GM15510 (cell line): ENCODE measurements around the gene MICALL2.

Source experiments
- POLR2A ChIP-seq: IDR thresholded peaks from 3 replicates; pipeline ENCODE4 v1.6.1; 2011; ENCODE audit warnings: borderline replicate concordance; ENCODE audit not compliant: insufficient read length; ENCODE audit errors: extremely low read depth

The MICALL2 gene

DNA sequence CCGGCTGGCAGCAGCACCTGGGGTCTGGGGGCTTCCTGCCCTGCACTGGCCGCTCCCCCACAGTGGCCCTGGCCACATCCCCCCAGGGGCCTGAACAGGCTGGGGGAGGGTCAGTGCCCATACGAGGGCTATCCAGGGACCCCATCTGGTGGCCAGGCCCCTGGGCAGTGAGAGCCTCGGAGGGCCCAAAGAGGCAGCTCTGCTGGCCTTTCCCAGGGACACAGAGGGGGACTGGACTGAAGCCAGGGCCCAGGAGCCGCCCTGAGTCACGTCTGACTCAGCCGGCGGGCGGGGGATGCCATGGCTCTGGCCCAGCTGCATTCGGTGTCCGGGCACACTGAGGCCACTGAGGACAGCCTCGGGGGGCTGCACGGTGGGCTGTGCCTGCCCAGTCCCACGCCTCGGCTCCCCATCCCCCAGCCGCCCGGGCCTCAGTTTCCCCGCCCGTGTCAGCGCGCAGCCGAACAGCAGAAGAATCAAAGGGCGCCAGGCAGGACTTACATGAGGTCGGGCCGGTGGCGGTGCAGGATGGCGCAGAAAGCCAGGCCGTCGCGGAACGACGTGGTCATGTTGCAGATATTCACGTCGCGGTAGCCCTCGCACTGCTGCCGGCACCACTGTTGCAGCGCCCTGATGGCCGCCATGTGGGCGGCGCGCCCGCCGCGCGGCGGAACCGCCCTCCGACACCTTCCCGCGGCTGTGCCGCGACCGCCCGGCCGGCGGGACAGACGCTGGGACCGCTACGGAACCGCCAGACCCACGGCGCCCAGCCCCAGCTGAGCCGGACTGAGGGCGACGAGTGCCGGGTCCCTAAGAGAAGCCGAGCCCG is at the start of gene MICALL2:
Gene MICALL2 (minus strand): TSS at position 788 of the 829 bp plus-strand sequence. CDS start 144 bp downstream, at position 644.
- TF ChIP-seq POLR2A = peak; percentile 53

DNA sequence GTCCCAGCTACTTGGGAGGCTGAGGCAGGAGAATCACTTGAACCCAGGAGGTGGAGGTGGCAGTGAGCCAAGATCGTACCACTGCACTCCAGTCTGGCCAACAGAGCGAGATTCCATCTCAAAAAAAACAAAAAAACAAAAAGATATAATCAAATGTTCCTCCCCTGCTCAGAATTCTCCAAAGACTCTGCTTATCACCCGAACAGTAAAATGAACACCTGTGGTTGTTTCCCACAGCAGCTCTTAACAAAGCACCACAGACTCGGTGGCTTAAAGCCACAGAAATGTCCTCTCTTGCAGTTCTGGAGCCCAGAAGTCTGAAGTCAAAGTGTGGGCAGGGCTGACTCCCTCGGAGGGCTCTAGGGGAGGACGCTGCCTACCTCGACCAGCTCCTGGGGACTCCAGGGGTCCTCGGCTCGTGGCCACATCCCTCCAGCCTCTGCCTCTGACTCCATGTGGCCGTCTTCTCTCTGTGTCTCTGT is 49.0 kb upstream of the MICALL2 start:
- TF ChIP-seq POLR2A = no peak

DNA sequence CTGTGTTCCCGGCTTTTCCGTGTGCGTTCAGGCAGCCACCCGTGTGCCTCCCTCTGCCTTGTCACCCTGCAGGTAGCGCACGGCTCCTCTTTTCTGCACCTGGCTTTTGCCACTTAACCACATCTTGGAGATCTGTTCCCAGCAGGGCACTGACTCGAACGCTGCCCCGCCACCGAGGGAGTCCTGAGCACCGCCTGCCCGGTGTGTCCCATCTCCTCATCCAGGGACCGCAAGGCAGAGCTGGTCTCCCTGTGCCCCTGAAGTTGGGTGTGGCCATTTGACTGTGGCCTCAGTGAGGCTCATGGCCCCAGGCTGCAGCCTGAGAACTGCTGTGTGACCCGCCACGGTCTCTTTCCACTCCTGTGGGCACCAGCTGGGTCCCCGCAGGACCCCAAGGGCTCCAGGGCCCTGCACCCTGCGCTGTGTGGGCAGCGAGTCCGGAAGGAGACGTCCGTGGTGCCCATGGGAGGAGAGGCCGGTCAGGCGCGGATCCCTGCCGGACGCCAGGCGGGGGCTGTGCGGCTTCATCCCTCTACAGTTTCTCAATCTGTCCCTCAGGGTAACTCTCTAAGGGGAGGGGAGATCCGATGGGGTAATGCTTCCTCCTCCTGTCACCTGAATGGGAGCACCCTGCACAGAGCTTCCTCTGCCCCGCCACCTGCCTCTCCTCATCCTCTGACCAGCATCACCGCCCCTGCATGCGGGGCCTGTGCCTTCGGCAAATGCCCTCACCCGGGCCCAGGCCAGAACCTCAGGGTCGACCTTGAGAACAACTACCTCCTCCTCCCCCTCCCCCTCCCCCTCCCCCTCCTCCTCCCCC is 46.7 kb upstream of the MICALL2 start:
- no peak for TF ChIP-seq POLR2A

DNA sequence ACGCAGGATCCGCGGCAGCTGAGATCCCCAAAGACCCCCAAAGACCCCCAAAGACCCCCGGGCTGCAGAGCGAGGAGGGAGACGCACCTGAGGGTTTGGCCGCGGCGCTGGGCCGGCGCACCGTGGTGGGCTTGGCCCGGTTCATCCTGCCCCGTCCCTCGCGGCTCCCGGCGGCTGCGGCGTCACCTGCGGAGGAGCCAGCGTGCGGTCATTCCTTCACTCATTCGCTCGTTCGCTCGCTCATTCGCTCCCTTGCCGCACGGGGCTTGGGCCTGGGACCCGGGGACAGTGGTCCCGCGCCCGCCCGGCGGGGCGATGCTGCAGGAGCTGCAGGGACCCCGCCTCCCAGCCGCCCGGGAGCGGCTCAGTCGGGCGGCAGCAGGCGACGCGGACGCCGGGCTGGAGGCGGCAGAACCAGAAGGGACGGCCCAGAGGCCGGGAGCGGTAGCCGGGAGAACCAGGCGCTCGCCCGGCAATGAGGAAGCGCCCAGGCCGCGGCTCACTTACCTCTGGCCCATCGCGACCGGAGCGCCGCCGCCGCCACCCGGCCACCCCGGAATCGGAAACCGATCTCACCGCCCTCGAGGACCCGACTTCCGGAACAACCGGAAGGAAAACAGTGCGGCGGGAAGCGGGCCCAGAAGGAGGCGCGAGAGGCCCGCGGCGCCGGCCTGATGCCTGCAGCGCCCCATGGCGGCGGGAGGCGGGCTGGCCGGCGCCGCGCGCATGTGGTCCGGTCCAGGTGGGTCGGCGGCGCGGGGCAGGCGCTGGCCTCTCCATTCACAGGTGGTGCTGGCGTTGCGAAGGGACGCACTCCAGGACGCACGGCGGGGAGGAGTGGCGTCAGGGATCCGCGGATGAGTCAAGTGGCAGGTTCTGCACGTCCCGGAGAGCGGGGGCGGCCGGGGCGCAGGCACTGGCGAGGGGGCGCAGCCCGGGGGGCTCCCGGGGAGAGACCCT is 44.8 kb upstream of the MICALL2 start, which contains the start of gene INTS1:
Gene INTS1 (minus strand): TSS at position 574 of the 960 bp plus-strand sequence. CDS start 429 bp downstream, at position 145.
- peak; percentile 88 for TF ChIP-seq POLR2A

DNA sequence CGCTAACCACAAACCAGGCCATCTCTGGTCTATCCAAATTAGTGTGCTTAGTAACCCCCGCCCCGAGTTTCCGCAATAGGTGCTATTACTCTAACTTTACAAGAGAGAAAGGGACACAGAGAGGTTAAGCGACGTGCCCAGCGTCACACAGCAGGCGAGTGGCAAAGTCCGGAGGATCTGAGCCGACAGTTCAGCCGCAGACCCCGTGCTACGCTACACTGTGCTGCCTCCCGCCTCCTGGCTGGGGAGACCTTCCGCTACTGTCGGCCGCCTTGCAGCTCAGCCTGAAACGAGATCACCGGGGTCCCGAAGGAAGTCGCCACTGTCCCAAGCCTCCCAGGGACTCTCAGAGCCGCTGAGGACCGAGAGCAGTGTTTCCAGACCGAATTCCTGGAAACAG is 44.1 kb upstream of the MICALL2 start:
- TF ChIP-seq POLR2A = no peak

DNA sequence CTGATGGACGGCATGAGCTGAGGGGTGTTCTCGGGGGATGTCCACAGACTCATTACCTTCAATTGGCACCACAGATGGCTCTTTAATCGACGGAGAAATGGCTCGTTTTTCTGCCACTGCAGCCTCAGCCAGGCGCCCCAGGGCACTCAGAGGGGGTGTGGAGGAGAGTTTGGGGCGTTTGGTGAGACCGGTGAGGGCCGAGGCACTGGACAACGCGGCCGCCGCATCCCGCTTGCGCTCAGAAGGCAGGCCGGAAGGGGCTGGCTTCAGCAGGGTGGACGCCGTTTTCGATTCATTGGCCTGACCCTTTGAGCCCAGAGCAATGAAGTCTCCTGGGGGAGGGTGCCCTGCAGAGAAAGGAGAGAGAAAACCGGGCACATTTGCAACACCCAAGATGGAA is 43.6 kb upstream of the MICALL2 start:
- TF ChIP-seq POLR2A = no peak

DNA sequence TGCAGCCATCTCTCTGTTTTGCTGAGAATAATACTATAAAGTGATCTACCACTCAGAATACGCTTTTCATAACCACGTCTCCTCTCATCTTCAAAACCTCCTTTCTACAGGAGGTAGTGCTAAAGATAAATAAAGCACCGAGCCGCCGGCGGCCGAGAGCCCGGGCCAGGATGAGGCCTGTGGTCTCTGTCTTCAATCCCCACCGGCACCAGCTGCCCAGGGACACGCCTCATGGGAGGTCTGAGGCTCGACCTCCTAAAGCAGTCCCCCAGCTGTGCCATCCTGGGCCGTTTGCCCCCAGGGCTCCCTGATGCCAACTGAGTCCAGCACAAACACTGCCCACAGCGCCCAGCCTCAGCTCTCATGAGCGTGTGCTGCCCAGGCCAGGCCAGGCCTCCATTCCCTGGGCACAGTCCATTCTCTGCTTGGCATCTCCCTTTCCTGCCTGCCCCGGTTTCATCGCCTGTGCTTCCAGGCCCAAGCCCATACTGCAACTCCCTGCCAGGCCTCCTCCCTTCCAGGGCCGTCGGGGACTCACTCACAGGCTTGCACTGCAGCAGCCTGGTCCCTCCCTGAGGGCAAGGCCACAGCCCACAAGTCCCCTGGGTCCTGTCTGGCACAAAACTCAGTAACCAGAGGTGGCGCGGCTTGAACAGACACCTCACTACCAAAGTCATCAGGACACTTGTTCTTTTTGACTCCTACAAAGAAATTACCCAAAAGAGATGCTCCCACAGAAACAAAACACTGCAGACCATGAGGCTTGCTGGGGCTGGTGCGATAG is 42.4 kb upstream of the MICALL2 start:
- no peak for TF ChIP-seq POLR2A

DNA sequence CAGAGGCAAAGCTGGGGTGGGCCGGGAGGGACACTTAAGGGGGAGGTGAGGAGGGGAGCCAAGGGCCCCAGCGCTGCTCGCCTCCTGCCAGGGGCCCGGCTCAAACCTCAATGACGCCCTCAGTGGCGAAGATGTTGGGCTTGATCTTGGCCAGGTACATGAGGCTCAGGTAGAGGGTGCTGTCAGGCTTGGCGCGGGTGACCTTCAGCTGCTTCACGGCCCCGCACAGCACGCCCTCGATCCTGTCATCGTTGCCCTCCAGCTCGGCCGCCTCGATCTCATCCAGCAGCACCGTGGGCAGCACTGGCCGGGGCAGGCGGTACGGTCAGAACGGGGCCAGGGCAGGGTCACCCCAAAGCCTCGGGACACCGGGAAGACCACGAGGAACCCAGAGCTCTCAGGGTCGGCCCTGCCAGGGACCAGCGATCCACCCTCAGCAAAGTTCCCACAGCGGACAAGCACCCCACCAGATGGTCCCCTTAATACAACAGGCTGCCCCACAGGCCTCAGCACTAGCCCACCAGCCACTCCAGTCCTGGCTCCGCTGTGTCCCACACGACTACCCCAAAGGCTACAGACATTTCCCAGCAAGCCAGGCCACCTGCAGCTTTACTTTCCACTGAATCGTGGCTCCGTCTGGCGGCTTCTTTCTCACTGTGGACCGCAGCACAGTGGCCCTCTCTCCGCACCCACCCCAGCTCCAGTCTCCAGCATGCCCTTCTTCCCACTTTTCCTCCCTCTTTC is 41.0 kb upstream of the MICALL2 start:
- TF ChIP-seq POLR2A = no peak

DNA sequence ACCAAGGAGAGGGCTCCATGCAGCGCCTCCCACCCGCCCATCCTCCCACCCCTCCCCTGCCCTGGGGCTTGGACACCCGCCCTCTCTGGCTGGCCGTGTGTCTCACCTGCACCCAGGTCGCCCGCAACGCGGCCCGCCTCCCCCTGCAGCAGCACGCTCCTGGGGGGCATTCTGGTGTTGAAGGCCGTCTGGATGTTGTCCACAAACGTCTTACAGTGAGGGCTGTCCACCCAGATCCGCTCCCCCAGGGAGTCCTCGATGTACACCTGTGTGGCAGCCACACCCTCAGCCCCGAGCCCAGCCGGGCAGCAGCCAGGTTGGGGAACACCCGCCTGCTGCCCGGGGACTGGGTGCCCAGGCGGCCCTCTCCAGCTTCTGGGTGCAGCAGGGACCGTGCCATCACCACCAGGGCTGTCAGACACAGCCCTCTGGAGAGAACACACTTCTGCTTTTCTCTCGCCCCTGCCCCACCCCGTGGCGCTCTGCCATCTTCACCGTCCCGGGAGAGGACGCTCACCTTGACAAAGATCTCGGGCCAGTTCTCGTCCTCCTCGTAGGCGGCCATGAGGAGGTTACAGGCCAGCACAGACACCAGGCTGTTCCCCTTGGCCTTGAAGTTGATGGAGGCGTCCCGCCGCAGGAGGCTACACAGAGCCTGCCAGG is 40.2 kb upstream of the MICALL2 start:
- no peak for TF ChIP-seq POLR2A

DNA sequence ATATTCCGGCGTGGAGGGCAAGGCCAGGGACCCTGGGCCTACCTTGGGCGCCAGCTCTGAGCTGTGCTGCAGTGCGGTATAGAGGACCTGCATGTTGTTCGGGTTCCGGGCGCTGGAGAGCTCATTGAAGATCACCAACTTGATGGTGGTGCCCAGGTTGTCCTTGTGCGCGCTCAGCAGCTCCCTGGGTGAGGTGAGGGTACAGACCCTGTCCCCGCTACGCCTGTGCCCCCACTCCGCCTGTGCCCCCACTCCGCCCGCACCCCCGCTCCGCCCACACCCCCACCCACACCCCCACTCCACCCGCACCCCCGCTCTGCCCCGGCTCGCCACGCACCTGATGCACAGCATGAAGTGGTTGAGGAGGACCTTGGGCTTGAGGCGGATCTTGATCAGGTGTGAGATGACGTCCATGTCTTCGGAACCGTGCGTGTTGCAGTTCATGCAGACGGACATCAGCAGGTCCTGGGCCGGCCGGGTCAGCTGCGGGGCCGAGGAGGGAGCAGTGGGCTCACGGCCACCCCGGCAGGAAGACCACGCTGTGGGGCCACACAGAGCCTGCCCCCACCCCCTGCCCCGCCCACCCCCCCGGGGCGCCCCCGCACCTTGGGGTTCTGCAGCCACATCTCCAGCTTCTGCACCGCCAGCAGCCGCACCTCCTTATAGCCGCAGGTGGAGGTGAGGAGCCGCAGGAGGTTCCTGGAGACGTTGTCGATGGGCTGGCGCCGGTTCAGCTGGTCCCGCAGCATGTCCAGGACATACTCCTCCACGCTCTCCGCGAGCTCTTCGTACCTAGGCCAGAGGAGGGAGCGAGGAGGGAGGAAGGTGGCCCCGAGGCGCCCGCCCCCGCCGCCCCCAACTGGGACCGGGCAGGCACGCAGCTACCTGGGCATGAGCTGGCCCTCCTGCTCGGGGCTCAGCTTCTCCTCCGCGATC is 39.4 kb upstream of the MICALL2 start:
- TF ChIP-seq POLR2A = no peak

DNA sequence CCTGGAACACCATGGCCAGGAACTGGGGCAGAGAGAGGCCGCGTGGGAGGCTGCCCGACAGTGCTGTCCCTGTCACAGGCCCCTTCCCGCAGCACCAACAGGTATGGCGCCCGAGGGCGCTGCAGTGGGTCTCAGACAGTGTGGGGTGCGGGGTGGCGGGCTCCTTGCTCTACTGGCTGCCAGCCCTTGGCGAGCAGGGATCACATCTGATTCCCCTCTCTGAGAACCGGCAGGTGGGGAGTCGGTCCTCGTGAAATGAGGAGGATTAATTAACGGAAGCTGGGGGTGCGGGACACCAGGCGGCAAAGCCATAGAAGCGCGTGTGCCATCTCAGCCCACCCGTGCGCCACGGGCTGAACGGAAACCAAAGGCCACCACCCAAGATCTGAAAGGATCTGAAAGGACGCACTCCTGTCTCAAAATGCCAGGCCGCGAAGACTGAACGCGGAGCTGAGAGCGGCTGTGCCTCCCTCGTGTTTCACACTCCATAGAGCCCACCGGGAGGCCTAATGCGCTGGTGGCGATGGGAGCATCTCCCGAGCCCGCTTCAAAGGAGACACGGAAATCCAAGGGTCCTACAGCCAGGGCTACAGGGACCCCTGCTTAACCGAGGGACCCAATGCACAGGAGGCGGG is 38.1 kb upstream of the MICALL2 start:
- TF ChIP-seq POLR2A = no peak

DNA sequence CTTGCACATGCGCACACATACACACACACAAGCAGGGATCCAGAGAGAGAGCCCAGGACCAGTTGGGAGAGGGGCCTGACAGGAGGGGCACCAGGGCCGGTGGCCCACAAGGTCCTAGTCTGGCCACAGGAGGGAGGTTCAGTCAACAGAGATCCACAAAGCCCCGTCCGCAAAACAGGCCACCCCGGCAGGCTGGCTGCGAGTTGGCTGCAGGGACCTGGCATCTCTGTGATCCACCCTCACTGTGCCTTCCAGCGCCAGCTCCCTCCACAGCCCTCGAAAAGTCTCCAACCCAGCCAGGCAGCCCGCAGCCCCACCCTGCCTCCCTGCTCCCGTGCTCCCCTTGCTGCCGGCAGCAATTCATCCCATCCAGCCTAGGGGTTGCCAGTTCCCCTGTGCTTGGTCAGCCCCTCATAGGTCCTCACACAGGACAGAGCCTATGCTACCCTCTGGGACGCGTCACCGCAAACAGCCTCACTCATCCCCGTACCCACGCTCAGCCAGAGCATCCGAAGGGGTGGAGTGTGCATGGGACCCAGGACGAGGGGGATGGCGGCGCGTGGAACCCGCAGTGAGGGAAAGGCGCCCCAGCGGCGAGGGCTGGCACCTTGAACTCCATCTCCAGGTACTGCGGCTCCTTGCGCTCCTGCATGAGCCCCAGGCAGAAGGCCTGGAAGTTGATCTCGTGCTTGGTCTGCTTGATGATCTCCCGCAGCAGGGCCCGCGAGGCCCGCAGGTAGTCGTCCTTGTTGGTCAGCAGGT is 37.4 kb upstream of the MICALL2 start:
- no peak for TF ChIP-seq POLR2A
